A673 (cell line): Measurements from ENCODE around the gene CACHD1.

Source experiments
- CTCF ChIP-seq: fragments of 300-800, 200-600 bp; sonication (generic); conservative IDR thresholded peaks from 2 replicates; pipeline ENCODE4 v1.5.1; 2017; ENCODE audit warnings: low read depth, mild to moderate bottlenecking, antibody characterized with exemption, low read length, moderate library complexity, mixed read lengths
- EZH2 ChIP-seq: fragments of 200-600 bp; sonication (generic); IDR thresholded peaks from 2 replicates; pipeline ENCODE4 v1.6.1; 2017; ENCODE audit warnings: borderline replicate concordance, low read depth, mild to moderate bottlenecking, mixed read lengths, antibody characterized with exemption, low read length; ENCODE audit not compliant: poor library complexity, severe bottlenecking

- TF ChIP-seq CTCF = peak; percentile 40; the same call in 1 of the 2 replicates
- no peak for TF ChIP-seq EZH2
Measured at GRCh38 chr1:64553285-64553684, 83.4 kb downstream of the CACHD1 start.
